Measurements from ENCODE around the gene ABHD2. TPM values are rescaled to one million over a fixed set of nuclear protein-coding genes. Genes with fewer than 3 reads are reported as not detected.

The ABHD2 gene
- total RNA-seq, 2 experiments from 2014 or later, result 71.3 to 71.9 TPM

DNA sequence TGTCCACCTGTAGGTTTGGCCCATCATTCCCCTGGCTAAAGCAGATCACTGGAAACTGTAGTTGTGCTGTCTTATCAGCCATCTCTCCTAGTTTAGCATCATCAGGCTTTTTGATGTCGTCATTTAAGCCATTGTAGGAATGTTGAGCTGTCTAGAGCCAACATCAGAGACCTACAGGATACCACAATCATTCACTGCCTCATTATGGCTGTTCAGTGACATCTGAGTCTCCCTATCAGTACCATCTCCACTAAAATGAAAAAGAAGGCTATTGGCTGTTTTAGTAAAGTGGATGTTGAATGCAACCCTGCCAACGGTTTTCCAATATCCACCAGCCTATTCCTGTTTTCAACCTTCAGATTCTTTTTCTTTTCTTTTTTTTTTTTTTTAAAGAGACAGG is 103.9 kb downstream of the ABHD2 start:
- DNase-seq (no peak), ATAC-seq (no peak)
- Mint-ChIP-seq H3K4me3 (no peak overlapping the region), H3K9me3 (ENCODE audit: insufficient read depth) (no peaks in the 10 kb centered on the region), H3K36me3 (ENCODE audit: low read depth) (peaks cover 32% of the 10 kb centered on the region), H3K27ac (no peak overlapping the region), H3K27me3 (ENCODE audit: low read depth) (no peaks in the 10 kb centered on the region), H3K4me1 (ENCODE audit: low read depth) (peaks cover 5% of the 10 kb centered on the region)
- ChIA-PET POLR2A (interaction anchor here (0.7 kb wide), 1 partner anchor 104 kb away, joined by 3 read pairs; the partner anchor contains the start of gene ABHD2), CTCF (interaction anchor here (0.6 to 1.4 kb wide), 3 partner anchors 14 to 135 kb away, joined by 3 to 4 read pairs (median 3); no protein-coding TSS in a partner anchor)

DNA sequence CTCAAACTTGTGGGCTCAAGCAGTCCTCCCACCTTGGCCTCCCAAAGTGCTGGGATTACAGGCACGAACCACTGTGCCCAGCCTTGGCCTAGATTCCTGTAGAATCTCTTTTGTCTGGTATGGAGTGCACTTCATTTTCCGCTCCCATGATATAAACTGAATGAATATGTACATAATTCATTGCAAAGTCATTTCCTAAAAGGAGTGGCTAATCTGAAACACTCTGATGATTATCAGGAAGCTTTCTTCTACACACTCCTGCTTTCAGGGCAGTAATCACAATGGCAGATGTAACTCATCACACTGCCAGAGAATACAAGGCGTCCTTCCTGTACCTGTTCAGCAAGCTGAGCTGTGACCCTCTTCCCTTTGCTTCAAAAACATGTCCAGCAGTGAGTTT is 104.5 kb downstream of the ABHD2 start:
- H3K4me1 Mint-ChIP-seq (ENCODE audit: low read depth), result peaks cover 10% of the 10 kb centered on the region
- no peaks in the 10 kb centered on the region for H3K9me3 Mint-ChIP-seq (ENCODE audit: insufficient read depth)
- H3K27ac Mint-ChIP-seq, result no peak overlapping the region
- DNase-seq, result no peak
- no peak overlapping the region for H3K4me3 Mint-ChIP-seq
- ChIA-PET POLR2A (interaction anchor here (0.7 kb wide), 1 partner anchor 105 kb away, joined by 3 read pairs; the partner anchor contains the start of gene ABHD2), CTCF (interaction anchor here (0.6 to 1.4 kb wide), 4 partner anchors 14 to 135 kb away, joined by 3 to 5 read pairs (median 4); no protein-coding TSS in a partner anchor)
- peaks cover 34% of the 10 kb centered on the region for H3K36me3 Mint-ChIP-seq (ENCODE audit: low read depth)
- no peaks in the 10 kb centered on the region for H3K27me3 Mint-ChIP-seq (ENCODE audit: low read depth)
- ATAC-seq, result no peak

DNA sequence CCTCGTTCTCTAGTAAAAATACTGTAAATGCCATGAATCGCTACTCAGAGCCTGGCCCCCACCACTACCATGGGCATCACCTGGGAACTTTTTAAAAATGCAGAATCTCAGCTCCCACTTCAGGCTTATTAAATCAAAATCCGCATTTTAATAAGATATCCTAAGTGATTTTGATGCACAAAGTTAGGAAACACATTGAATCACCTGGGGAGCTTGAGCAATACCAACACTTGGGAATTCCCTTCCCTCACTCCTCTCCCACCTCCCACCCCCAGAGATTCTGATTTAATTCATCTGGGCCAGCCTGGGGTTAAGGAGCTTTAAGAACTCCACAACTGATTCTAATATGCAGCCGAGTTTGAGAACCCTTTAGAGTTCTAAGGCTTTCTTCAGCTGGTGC is 106.4 kb downstream of the ABHD2 start:
- POLR2A ChIA-PET, result no interaction called here
- peaks cover 34% of the 10 kb centered on the region for H3K36me3 Mint-ChIP-seq (ENCODE audit: low read depth)

DNA sequence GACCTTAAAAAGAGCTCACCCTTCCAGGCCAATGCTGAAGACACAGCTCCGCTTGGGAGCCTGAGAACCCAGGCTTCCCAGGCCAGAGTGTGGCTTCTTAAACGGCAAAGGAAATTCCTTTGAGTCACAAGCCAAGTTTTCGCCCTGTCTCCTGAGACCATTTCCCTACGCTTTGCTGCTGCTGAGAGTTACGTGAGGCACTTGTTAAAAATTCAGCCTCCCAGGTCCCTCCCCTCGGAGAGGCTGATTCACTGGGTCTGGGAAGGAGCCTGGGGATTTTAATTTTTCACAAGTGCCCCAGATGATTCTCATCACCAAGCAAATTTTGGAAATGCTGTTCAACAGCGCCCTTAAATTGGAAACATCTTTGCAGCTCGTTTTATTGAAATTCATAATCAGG is 107.6 kb downstream of the ABHD2 start:
- Mint-ChIP-seq H3K36me3 (ENCODE audit: low read depth) (peaks cover 37% of the 10 kb centered on the region), H3K27me3 (ENCODE audit: low read depth) (no peaks in the 10 kb centered on the region), H3K4me3 (no peak overlapping the region), H3K27ac (no peak overlapping the region), H3K9me3 (ENCODE audit: insufficient read depth) (no peaks in the 10 kb centered on the region), H3K4me1 (ENCODE audit: low read depth) (peaks cover 10% of the 10 kb centered on the region)
- ATAC-seq (no peak), DNase-seq (no peak)
- CTCF ChIA-PET, result interaction anchor here (1.0 to 5.8 kb wide), 4 partner anchors 11 to 138 kb away, joined by 4 to 59 read pairs (median 8); no protein-coding TSS in a partner anchor
- POLR2A ChIA-PET, result no interaction called here

More for the DNA sequence above, 106.4 kb downstream of the ABHD2 start:
- CTCF ChIA-PET, result interaction anchor here (1.0 to 5.8 kb wide), 3 partner anchors 12 to 23 kb away, joined by 3 to 59 read pairs (median 10); no protein-coding TSS in a partner anchor
- no peak for DNase-seq
- Mint-ChIP-seq H3K4me1 (ENCODE audit: low read depth) (peaks cover 10% of the 10 kb centered on the region), H3K27me3 (ENCODE audit: low read depth) (no peaks in the 10 kb centered on the region), H3K4me3 (no peak overlapping the region), H3K9me3 (ENCODE audit: insufficient read depth) (no peaks in the 10 kb centered on the region), H3K27ac (no peak overlapping the region)
- no peak for ATAC-seq

DNA sequence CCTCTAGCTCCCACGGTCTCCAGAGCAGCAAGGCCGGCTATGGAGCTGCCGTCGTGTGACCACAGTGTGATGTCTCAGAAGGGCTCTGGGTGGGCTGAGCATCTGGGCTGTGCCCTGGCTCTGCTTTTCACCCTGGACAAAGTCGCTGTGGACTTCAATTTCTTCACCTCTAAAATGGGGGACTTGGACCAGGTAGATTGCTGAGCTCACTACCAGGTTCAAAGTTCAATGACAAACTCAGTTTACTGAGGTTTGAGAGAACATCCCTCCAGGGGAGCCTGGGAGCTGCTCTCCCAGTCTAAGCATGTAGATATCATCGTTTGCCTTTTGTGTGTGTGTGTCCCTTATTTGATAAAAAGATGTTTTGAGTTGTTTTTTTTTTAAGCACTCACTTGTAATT is 108.0 kb downstream of the ABHD2 start:
- Mint-ChIP-seq H3K36me3 (ENCODE audit: low read depth) (peaks cover 36% of the 10 kb centered on the region), H3K27ac (no peak overlapping the region), H3K4me3 (no peak overlapping the region), H3K4me1 (ENCODE audit: low read depth) (peaks cover 10% of the 10 kb centered on the region), H3K27me3 (ENCODE audit: low read depth) (no peaks in the 10 kb centered on the region), H3K9me3 (ENCODE audit: insufficient read depth) (no peaks in the 10 kb centered on the region)
- ATAC-seq, result no peak
- POLR2A ChIA-PET, result no interaction called here
- CTCF ChIA-PET, result interaction anchor here (1.2 to 5.8 kb wide), 3 partner anchors 10 to 139 kb away, joined by 4 to 59 read pairs (median 10); no protein-coding TSS in a partner anchor
- no peak for DNase-seq

DNA sequence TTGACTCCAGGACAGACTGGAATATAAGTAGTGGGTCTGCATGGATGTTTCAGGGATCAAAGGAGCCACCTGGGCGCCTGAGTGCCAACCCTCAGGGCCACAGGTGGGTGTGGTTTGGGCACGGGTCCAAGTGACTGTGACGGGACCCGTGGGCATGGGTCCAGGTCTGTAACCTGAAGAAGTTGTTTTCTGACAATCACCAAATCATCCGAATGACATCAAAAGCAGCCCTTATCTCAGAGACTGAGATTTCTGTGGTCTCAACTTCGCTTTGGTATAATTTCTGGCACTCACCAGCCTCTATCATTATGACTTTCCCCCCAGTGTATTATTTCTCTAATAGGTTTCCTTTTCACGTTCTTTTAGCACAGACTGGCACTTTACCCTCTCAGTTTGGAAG is 108.7 kb downstream of the ABHD2 start:
- Mint-ChIP-seq H3K27me3 (ENCODE audit: low read depth) (no peaks in the 10 kb centered on the region), H3K9me3 (ENCODE audit: insufficient read depth) (no peaks in the 10 kb centered on the region), H3K27ac (no peak overlapping the region), H3K4me1 (ENCODE audit: low read depth) (peaks cover 10% of the 10 kb centered on the region), H3K36me3 (ENCODE audit: low read depth) (peaks cover 37% of the 10 kb centered on the region), H3K4me3 (no peak overlapping the region)
- ChIA-PET CTCF (interaction anchor here (3.0 to 5.8 kb wide), 3 partner anchors 9 to 25 kb away, joined by 10 to 59 read pairs (median 10); no protein-coding TSS in a partner anchor), POLR2A (interaction anchor here (1.1 kb wide), 1 partner anchor 47 kb away, joined by 3 read pairs; the partner anchor contains the start of gene FANCI)
- DNase-seq, result no peak
- no peak for ATAC-seq

DNA sequence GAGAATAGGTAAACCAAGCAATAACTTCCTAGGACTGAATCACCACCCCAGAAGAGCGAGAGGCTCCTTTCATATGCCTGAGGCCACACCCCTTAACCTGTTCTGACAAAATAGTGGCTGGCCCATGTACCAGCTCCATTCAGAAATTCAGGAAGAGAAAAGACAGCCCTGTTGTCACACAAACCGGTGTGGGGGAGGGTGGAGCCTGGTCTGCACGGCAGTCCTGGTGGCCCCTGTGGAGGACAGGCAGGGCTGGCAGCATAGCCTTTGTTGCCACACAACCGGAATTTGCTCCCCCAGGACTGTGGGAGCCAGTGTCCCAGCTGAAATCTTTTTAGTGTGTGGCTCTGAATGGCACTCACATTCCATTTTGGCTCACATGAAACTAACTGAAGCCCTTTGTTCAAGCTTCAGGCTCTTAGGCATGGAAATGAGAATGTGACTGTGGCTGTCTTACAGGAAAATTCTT is 109.3 kb downstream of the ABHD2 start:
- H3K4me3 Mint-ChIP-seq, result no peak overlapping the region
- H3K4me1 Mint-ChIP-seq (ENCODE audit: low read depth), result peaks cover 12% of the 10 kb centered on the region
- no peak overlapping the region for H3K27ac Mint-ChIP-seq
- peaks cover 38% of the 10 kb centered on the region for H3K36me3 Mint-ChIP-seq (ENCODE audit: low read depth)
- ATAC-seq (no peak), DNase-seq (no peak)
- POLR2A ChIA-PET, result interaction anchor here (1.1 kb wide), 1 partner anchor 46 kb away, joined by 3 read pairs; the partner anchor contains the start of gene FANCI
- no peaks in the 10 kb centered on the region for H3K9me3 Mint-ChIP-seq (ENCODE audit: insufficient read depth)
- CTCF ChIA-PET, result interaction anchor here (1.0 to 5.8 kb wide), 3 partner anchors 9 to 139 kb away, joined by 4 to 59 read pairs (median 10); no protein-coding TSS in a partner anchor
- no peaks in the 10 kb centered on the region for H3K27me3 Mint-ChIP-seq (ENCODE audit: low read depth)

DNA sequence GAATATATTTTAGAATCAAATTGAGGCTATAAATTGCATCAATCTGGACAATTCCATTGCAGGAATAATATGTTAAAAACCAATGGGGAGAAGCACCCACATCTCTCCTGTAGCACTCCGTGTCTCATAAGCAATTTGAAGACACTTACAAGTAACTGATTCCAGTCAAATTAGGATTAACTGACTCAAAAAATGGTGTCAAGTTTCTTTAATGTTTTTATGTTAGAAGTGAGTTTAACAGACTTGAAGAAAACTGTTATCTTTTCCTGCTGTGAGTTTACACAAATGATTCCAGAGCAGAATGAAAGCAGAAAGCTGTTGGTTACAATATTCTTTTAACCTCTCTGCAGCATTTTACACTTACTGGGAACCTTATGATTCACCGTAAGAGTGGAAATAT is 109.9 kb downstream of the ABHD2 start:
- DNase-seq (no peak), ATAC-seq (no peak)
- CTCF ChIA-PET, result interaction anchor here (1.0 to 5.8 kb wide), 4 partner anchors 8 to 294 kb away, joined by 4 to 59 read pairs (median 8); no protein-coding TSS in a partner anchor
- POLR2A ChIA-PET, result interaction anchor here (1.1 kb wide), 1 partner anchor 46 kb away, joined by 3 read pairs; the partner anchor contains the start of gene FANCI
- Mint-ChIP-seq H3K9me3 (ENCODE audit: insufficient read depth) (no peaks in the 10 kb centered on the region), H3K4me1 (ENCODE audit: low read depth) (peaks cover 16% of the 10 kb centered on the region), H3K36me3 (ENCODE audit: low read depth) (peaks cover 32% of the 10 kb centered on the region), H3K27me3 (ENCODE audit: low read depth) (no peaks in the 10 kb centered on the region), H3K27ac (no peak overlapping the region), H3K4me3 (no peak overlapping the region)

DNA sequence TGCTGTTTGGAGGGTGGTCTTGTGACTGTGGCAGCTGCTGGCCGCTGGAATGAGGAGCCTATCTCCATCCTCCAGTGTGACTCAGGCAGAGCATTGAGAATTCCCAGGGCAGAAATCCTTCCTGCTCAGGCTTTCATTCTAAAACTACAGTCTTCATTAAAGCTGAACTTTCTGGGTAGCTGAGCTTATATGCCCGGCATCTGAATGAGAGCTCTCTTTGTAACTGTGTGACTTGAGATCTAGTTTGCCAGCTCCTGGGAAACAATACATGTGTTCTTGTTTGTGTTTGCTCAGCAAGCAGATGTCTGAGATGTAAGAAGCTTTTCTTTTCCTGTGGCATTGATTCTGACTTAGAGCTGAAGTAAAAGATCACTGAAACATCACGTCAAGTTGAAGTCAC is 110.7 kb downstream of the ABHD2 start:
- no peaks in the 10 kb centered on the region for H3K9me3 Mint-ChIP-seq (ENCODE audit: insufficient read depth)
- H3K4me1 Mint-ChIP-seq (ENCODE audit: low read depth), result peaks cover 23% of the 10 kb centered on the region
- no peaks in the 10 kb centered on the region for H3K27me3 Mint-ChIP-seq (ENCODE audit: low read depth)
- CTCF ChIA-PET, result interaction anchor here (0.7 to 5.8 kb wide), 6 partner anchors 7 to 574 kb away, joined by 3 to 59 read pairs (median 4); no protein-coding TSS in a partner anchor
- ATAC-seq (no peak), DNase-seq (no peak)
- no peak overlapping the region for H3K4me3 Mint-ChIP-seq
- H3K36me3 Mint-ChIP-seq (ENCODE audit: low read depth), result peaks cover 32% of the 10 kb centered on the region
- H3K27ac Mint-ChIP-seq, result no peak overlapping the region
- POLR2A ChIA-PET, result no interaction called here

DNA sequence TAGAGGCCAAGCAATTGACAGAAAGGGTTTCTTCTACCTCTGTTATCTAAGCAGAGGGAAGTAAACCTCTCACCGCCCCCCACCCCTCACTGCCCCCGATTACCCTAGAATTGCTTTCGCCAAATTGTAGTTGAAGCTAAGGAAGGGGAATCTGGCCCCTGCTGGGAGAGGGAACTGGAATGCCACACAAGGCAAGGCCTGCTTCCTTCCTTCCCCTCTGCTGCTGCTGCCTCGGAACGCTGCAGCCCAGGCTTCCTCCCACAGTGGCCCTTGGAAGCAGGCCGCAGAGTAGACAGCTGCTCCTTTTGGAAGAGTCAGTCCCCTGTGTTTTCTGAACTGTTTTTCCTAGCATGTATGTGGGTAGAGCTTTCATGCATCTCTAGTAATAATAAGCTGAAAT is 111.5 kb downstream of the ABHD2 start:
- ATAC-seq (no peak), DNase-seq (no peak)
- Mint-ChIP-seq H3K9me3 (ENCODE audit: insufficient read depth) (no peaks in the 10 kb centered on the region), H3K4me1 (ENCODE audit: low read depth) (peaks cover 30% of the 10 kb centered on the region), H3K27ac (no peak overlapping the region), H3K4me3 (no peak overlapping the region), H3K36me3 (ENCODE audit: low read depth) (peaks cover 27% of the 10 kb centered on the region), H3K27me3 (ENCODE audit: low read depth) (no peaks in the 10 kb centered on the region)
- ChIA-PET POLR2A (no interaction called here), CTCF (interaction anchor here (1.2 to 5.8 kb wide), 3 partner anchors 7 to 142 kb away, joined by 3 to 59 read pairs (median 10); no protein-coding TSS in a partner anchor)

DNA sequence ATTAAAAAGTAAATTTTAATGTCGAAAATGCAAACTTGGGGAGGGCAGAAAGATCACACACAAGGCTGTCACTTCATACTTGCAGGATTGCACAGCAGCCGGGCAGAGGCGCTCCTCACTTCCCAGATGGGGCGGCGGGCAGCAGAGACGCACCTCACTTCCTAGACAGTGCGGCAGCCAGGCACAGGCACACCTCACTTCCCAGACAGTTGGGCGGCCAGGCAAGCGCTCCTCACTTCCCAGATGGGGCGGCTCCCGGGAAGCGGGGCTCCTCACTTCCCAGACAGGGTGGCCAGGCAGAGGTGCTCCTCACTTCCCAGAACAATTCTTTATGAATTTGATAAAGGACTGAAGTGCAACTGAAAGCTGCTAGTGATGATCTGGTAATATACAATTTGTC is 111.9 kb downstream of the ABHD2 start:
- Mint-ChIP-seq H3K27me3 (ENCODE audit: low read depth) (no peaks in the 10 kb centered on the region), H3K9me3 (ENCODE audit: insufficient read depth) (no peaks in the 10 kb centered on the region), H3K27ac (no peak overlapping the region), H3K36me3 (ENCODE audit: low read depth) (peaks cover 25% of the 10 kb centered on the region), H3K4me1 (ENCODE audit: low read depth) (peaks cover 35% of the 10 kb centered on the region), H3K4me3 (no peak overlapping the region)
- no peak for DNase-seq
- no peak for ATAC-seq
- ChIA-PET POLR2A (no interaction called here), CTCF (no interaction called here)

DNA sequence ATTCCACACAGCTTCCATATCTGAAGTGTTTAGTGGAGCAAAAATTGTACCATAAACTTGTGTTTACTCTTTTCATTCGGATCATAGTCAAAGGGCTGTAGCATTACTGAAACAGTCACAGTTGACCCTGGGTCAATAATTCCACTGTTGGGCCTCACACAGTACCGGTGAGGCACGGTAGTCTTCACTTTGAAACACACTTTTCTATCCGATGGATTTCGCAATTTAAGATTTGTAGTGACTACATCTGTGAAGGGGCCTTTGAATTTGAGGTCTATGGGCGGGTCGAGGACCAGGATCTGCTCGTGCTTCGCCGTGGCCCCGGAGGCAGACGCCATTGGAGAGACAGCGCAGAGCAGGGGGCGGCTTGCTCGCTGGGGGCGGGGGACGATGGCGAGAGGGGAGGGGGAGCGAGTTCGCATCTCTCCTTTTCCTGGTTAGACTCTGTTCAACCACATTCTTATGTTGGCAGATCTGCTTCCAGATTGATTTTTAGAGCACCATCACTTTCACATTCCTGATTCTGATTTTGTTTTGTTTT is 113.3 kb downstream of the ABHD2 start:
- Mint-ChIP-seq H3K4me3 (no peak overlapping the region), H3K4me1 (ENCODE audit: low read depth) (peaks cover 44% of the 10 kb centered on the region), H3K9me3 (ENCODE audit: insufficient read depth) (no peaks in the 10 kb centered on the region), H3K27me3 (ENCODE audit: low read depth) (no peaks in the 10 kb centered on the region), H3K27ac (no peak overlapping the region), H3K36me3 (ENCODE audit: low read depth) (peaks cover 22% of the 10 kb centered on the region)
- no peak for ATAC-seq
- CTCF ChIA-PET, result no interaction called here
- POLR2A ChIA-PET, result no interaction called here
- DNase-seq, result no peak
